ENCODE results near the gene MGST2.
"Not testable (repeated sequence)": the region's sequence is repeated elsewhere in the genome, so short reads cannot be mapped to it uniquely, and the experiment has no call there.

MGST2 gene

DNA sequence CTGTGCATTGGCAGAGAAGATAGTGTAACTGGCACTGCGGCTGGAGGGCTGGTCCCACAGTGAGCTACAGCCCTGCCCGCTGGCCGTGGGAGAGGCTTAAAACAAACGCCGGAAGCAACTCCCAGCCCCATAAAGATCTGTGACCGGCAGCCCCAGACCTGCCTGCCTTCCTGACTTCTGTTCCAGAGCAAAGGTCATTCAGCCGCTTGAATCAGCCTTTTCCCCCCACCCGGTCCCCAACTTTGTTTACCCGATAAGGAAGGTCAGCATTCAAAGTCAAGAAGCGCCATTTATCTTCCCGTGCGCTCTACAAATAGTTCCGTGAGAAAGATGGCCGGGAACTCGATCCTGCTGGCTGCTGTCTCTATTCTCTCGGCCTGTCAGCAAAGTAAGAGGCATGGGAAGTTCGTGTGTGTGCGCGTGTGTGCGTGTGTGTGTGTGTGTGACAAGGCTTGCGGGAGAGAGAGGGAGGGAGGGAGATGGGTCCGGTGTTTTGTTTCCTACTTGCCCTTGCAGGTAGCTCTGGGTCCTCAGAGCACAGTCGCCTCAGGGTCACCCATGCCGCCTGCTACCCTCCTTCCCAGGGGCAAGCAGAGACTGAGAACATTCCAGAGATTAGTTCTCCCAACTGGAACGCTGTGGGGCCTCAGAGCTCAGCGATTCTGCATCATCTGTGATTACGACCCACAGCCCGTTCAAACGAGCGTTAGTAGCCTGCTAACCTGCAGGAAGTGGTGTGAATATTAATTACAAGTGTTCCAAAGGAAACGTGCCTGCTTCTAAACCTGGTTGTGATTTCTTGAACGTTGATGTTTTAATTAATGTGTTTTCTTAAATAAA is at the start of gene MGST2:
MGST2 (plus strand) TSS at position 130 of the 840 bp plus-strand sequence; CDS start at position 331, 201 bp downstream.
- DNase-seq = peak in 36 of 56 donors; percentile 2 to 53 (median 18)

DNA sequence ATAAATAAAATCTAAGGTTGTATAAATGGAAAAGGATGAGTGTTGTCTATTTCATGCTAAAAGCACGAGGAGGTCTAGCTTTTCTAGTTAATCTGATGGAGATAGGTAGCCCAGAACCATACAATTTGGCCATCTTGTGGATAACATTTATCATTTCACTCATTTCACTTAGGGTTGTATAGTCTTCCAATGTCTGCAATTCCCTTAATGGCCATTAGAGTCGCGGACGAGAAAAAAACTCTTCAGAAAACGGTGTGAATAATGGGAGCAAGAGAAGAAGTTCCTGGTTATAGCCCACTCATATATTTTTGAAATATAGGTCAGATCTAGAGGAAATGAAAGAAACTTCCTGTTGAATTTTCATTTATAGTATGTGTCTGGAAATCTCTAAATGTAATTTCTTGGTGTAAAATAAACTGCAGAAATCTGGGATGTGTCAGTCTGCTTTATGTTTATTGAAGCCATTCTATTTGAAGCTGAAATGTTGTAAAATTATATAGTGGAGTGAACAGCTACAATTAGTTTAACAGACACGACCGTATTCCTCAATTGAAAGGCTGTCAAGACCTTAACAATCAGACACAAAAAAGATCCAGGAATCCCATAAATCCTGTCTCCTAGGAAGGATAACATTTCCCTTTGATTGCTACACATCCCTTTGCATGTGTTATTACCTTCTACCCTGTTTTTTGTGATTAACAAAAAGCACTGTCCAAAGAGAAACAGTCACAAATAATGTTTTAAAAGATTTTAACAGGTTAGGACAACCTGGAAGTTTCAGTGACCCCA is 47.7 kb upstream of the MGST2 start:
- DNase-seq = no peak

DNA sequence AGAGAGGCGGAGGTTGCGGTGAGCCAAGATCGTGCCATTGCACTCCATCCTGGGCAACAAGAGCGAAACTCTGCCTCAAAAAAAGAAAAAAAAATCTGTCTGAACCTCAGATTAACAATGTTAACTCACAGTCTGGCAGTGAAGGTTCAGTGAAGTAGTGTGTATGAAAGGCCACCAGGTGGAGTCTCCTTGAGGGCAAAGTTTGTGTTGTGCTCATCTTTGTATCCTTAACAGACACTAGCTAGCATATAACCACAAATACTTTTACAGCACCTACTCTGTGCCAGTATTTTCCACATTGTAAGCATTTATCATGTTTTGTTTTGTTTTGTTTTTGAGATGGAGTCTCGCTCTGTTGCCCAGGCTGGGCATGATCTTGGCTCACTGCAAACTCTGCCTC is 46.0 kb upstream of the MGST2 start:
- DNase-seq = no peak

DNA sequence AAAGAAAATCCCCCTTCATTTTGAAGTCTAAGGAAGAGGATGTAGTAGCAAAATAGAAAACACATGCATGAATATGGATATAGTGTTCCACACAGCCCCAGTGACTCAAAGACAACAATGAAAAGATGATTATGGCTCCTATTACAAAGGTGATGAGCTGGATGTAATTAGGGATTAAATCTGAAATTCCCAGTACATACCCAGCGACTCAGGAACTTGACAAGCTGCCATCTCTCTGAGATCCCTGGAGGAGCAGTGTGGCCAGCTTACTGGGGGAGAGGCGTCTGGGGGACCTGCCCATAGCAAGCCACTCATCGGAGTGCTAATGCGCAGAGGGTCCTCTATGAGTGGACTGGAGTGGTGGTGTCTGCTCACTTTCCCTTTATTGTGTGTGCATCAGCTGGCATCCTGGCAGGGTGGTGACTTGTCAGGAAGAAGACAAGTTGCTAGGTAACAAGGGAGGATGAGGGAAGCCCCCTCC is 42.7 kb upstream of the MGST2 start:
- DNase-seq = peak in 1 of 56 donors; percentile 4

DNA sequence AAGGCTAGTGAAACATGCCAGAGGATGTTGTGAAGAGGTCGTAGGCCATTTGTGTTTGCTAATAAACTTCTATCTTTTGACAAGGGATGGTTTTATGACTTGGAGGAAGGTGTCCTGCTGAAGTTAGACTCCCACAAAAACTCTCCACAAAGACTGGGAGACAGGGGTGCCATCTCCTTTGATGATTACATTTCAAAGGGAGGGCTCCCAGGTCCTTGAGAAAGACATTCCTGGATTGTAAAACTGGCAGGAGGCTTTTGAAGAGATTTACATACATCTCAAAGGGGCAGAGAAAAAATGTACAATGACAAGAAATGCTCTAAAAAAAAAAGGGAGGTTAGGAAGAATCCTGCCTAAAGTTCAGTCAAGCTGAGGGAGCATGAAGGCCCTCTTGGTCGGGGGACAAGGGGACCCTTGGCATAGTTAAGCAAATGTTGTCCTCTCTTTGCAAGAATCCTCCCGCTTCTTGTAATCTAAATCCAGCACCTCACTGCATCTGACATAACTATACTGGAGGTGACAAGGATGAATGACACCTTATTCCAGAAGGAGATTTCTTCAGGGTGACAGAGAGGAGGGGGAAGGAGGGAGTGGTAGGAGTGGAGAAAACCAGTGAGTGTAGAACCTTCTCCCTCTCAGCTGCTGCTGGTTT is 41.1 kb upstream of the MGST2 start:
- no peak for DNase-seq

DNA sequence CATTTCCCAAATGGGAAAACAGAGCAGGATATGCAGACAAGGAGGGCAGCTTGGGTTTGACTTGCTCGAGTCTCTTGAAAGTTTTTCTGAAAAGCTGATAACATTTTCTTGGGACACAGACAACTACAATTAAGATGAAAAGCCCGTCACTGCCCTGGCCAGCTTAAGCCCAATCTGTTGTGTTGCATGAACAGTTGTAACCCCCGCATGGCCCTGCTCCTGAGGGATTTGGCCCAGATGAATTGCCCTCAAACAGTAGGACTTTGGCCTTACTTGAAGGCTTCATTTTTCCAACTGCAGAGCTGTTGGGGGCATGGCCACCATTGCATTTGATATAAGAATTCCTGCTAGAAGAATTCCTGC is 40.5 kb upstream of the MGST2 start:
- DNase-seq = no peak

DNA sequence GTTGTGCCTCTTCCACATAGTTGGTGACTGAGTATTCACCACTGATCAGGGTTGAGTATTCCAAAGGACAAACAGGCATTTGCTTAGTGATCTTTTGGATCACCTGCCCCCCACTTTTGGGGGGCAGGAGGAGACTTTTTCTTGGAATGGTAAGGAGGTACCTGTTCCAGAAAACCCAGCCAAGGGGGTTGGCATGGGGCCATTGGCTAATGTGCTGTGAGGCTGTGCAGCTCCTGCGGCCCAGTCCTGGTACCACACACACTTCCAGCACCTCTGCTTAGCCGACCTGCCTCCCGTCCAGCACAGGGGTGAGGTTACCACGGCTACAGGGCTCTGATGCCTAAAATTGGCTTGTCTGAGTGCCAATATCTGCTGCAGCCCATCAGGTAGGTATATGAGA is 40.1 kb upstream of the MGST2 start:
- peak in 5 of 56 donors; percentile 2 to 10 (median 3) for DNase-seq

DNA sequence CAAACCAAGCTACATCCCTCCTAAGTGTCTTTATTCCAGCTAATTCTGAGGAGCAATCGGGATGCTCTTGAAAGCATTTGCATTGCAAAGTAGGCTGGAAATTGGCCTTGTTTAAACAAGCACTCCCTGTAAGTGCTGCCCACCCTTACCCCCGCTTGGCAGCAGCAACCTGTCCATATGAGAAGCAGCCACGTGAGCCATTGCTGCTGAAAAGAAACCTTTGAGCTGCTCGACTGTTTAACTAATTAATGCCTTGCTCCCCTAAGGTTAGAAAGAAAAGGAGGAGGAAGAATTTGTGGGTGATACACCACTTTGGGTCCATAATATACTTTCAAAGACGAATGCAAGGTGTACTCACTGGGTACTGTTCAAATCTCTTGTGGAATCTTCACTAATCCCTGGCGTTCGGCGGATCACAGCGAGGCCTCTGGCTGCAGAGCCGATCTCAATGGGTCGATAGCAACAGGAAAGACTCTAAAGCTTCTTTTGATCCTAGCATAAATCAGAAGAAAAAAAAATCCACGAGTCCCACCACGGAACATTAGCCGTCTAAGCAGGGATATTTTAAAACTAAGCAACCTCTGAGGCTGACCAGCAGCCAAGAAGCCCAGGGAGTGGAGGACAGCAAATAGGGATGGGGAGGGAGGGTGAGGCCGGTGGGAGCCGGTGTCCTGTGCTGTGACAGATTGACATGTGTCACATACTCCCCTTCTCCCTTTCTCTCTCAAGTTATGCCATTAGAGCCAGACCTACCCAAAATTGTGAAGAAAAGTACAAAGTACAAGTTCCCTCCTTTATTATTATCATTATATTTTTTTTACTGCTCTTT is 37.2 kb upstream of the MGST2 start:
- DNase-seq = peak in 8 of 56 donors; percentile 1 to 25 (median 10)

DNA sequence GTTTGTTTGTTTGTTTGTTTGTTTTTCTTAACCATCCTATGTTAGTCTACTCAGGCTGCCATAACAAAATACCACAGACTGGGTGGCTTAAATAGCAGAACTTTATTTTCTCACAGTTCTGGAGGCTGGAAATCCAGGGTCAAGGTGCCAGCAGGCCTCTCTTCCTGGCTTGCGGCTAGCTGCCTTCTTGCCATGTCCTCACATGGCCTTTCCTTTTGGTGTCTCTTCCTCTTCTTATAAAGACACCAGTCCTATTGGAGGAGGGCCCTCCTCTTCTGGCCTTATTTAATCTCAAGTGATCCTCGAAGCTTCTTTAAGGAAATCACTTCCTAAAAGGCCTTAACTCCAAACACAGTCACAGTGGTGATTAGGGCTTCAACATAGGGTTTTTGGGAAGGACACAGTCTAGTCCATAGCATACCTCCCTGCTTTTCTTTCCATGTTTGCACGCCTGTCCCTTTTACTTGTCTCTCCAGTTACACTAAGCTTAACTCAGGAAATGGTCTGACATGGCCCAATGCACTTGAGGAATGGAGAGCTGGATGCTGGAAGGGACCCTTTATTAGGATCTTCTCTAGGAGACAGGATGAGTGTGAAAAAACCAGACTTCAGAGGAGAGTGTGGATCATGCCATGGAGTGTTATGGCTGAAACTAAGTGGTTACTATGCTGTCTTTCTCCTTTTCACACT is 36.0 kb upstream of the MGST2 start:
- no peak for DNase-seq

DNA sequence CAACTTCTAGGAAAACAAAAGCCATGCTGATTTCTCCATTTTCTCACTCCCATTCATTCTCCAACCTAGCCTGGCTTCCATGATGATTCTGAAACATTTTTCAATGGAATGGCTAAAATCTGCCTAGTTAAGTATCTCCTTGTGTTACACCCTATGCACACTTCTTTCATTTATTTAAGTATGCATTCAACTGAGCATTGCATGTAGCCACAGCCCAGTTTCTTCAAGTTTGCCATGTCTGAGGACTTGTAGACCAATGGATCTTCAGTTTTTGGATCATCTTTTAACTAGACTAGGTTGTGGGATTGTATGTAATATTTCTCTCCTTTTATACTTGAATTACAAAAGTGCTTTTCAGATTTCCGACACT is 35.5 kb upstream of the MGST2 start:
- no peak for DNase-seq

DNA sequence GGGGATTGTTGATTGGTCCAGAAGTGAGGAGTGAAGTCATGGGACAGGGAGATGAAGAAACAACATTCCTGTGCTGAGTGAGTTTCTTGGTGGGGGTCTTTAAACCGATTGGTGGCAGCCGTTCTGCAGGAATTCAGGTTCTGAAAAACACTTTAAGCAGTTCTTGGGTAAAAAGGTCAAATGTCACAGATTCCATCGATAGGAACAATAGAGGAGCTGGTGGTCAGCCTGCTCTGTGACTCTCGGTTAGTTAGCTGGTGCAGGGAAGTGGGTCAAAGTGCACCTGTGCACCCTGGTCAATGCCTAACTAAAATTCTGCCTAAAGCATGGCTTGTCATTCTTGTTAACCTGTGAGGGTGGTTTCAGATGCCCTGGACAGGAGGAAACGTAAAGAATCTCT is 34.6 kb upstream of the MGST2 start:
- no peak for DNase-seq

DNA sequence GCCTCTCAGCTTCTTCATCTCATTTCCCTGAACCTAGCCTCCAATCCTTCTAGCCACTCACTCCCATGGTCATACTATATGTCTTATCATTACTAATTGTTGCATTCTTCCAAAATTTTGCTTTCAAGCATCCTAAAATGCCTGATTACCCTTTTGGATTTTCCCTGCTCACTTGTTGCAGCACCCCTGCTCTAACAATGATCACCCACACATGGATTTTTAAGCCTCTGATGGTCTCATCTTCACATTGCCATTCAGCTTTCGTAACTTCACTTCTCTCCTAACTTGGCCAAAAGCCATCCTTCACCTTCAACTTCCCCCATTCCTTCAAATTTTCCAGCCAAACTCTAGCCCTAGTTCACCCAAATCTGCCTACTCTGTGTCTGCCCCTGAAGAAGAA is 33.8 kb upstream of the MGST2 start:
- DNase-seq = no peak

DNA sequence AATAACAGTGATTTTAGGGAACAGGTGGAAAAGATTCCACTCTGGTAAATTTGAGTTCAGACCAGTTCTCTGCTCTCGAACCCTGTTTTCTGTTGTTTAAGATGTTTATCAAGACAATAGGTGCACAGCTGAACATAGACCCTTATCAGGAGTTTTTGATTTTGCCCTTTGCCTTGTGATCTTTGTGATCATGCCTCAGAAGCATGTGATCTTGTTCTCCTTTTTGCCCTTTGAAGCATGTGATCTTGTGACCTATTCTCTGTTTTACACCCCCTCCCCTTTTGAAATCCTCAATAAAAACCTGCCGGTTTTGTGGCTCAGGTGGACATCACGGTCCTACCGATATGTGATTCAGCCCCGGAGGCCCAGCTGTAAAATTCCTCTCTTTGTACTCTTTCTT is 32.9 kb upstream of the MGST2 start:
- not testable (repeated sequence) for DNase-seq

DNA sequence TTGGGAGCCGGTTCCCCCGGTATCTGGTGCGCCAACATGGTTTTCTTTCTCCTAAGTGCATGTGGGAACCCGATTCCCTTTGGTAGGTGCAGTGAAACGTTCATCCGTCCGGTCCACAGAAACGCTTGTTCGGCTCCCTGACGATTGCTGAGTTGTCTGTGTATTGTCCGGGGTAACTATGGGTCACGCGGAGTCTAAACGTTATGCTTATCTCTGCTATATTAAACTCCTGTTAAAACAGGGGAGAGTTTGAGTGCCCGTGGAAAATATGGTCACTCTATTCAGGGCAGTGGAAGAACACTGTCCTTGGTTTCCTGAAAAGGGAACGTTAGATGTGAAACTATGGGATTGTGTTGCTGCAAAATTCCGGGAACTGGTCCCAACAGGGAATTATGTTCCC is 32.4 kb upstream of the MGST2 start:
- DNase-seq = no peak

DNA sequence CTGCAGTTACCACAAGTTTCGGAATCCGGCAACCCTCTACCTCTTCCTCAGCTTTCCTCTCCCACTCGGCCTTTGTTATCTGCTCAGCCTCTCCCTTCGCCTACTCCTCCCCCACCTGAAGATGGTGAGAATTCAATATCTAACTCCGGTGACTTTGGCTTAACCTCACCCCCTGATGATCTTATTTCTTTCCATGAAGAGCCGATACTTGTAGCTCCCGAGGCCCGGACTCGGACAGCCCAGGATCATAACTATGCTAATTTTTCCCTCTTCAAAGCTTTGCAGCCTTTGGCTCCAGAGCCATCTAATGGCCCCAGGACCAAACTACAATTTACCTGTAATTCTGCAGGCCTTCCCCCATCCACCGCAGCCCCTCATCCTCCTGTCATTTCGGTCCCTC is 32.0 kb upstream of the MGST2 start:
- DNase-seq = peak in 11 of 56 donors; percentile 3 to 32 (median 11)

DNA sequence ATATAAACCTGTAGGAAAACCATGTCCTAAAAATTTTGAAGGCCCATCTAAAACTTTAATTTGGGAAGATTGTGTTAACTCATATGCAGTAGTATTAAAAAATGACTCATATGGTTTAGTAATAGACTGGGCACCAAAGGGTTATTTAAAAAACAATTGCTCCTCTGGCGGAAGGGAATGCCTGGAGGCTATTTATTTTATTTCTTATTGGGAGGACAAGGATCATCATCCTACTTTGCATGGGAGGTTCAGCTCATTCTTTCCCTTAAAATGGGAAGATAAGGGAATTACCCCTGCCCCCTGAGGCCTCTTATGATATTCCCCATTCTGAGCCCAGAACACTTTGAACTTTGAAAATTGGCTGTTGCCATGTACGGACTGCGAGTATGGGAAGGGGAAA is 29.7 kb upstream of the MGST2 start:
- no peak for DNase-seq

DNA sequence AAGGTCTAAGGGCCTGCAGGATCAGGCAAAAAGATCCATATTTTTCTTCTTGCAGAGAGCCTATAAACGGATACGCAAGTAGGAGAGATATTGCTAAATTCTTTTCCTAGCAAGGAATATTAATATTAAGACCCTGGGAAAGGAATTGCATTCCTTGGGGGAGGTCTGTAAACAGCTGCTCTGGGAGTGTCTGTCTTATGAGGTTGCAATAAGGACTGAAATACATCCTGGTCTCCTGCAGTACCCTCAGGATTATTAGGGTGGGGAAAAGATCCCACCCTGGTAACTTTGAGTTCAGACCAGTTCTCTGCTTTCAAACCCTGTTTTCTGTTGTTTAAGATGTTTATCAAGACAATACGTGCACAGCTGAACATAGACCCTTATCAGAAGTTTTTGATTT is 27.3 kb upstream of the MGST2 start:
- not testable (repeated sequence) for DNase-seq

DNA sequence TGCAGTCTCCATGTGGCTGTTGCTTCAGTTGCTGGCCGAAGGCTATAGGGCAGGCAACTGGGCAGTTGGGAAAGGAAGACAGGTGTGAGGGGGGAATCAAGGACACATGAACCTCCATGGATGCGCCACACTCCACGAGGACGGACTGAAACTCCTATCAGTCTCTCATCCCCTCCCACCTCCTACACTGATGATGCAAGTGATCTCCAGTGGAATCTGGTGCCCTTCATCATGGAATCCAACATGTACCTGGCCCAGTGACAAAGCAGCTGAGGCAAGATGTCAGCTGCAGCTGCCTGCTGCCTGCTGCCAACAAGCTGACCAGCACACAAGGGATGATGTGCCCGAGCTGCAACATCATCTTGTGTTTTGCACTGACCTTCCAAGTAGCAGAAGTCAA is 26.0 kb upstream of the MGST2 start:
- DNase-seq = peak in 1 of 56 donors; percentile 8

DNA sequence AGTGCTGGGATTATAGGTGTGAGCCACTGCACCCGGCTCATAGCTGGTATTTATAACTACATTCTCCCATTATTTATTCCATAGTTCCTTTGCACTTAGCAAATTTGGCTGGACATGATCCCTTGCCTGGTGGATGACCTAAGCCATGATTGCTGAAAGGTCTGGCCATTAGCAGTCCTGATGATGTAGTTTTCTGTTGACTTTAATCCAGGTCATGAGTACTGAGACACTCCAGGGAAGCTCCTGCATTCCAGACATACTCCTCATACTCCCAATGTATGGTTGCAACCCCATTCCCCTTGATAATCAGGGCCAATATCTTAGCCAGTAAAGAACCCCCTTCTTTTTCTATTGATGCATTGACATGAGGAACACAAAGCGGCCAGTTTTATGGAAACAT is 24.4 kb upstream of the MGST2 start:
- no peak for DNase-seq

DNA sequence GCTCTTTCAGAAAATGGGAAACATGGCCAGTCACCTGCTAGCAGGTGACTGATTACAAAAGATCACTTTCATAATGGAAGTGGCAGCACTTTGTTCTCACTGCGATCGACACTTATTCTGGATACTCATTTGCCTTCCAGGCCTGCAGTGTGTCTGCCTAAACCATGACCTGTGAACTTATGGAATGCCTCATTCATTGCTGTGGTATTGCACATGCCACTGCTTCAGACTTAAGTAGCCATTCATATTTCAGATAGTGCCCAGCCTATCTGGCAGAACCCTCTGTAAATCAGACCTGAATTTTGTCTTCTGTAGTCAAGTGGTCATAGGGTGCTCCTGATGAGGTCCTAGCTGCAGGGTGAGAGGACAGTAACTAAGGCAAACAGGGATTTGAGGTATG is 23.3 kb upstream of the MGST2 start:
- no peak for DNase-seq

All from nucleus accumbens (tissue), 56 donors.